Gastroesophageal sphincter (tissue), 3 donors: ENCODE measurements around the gene APOL4.
"Not testable (repeated sequence)": the region's sequence is repeated elsewhere in the genome, so short reads cannot be mapped to it uniquely, and the experiment has no call there.

ENCODE experiments used
- EP300 ChIP-seq: sonication (generic); formaldehyde crosslinking; IDR thresholded peaks from one replicate; pipeline ENCODE4 v1.6.1; 2017; ENCODE audit warnings: antibody characterized with exemption, mild to moderate bottlenecking
- TF ChIP-seq, protein P1 (sequence below), 4 experiments: fragments of 200-600 bp in 2 of 4; fragments of 450-650 bp in 2 of 4; sonication (generic) in 1 of 4; IDR thresholded peaks; one replicate each; pipeline ENCODE4 v1.5.1; 2017 to 2019; ENCODE audit warnings: antibody characterized with exemption in 4 of 4, mild to moderate bottlenecking in 2 of 4, moderate library complexity in 2 of 4

DNA sequence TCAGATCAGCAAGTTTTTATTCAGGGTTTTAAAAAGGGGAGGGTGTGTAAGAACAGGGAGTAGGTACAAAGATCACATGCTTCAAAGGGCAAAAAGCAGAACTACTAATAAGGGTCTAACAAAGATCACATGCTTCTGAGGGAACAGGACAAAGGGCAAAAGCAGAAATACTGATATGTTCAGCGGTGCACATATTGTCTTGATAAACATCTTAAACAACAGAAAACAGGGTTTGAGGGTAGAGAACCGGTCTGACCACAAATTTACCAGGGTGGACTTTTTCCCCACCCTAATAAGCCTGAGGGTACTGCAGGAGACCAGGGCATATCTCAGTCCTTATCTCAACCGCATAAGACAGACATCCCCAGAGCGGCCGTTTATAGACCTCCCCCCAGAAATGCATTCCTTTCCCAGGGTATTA is 7.9 kb upstream of the APOL4 start:
- not testable (repeated sequence) for TF ChIP-seq EP300
- TF ChIP-seq, protein P1, sequence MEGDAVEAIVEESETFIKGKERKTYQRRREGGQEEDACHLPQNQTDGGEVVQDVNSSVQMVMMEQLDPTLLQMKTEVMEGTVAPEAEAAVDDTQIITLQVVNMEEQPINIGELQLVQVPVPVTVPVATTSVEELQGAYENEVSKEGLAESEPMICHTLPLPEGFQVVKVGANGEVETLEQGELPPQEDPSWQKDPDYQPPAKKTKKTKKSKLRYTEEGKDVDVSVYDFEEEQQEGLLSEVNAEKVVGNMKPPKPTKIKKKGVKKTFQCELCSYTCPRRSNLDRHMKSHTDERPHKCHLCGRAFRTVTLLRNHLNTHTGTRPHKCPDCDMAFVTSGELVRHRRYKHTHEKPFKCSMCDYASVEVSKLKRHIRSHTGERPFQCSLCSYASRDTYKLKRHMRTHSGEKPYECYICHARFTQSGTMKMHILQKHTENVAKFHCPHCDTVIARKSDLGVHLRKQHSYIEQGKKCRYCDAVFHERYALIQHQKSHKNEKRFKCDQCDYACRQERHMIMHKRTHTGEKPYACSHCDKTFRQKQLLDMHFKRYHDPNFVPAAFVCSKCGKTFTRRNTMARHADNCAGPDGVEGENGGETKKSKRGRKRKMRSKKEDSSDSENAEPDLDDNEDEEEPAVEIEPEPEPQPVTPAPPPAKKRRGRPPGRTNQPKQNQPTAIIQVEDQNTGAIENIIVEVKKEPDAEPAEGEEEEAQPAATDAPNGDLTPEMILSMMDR (IDR thresholded peaks at IDR 0.05): not testable (repeated sequence)
